ENCODE data around the gene PALM3.

- TF ChIP-seq, protein P1, sequence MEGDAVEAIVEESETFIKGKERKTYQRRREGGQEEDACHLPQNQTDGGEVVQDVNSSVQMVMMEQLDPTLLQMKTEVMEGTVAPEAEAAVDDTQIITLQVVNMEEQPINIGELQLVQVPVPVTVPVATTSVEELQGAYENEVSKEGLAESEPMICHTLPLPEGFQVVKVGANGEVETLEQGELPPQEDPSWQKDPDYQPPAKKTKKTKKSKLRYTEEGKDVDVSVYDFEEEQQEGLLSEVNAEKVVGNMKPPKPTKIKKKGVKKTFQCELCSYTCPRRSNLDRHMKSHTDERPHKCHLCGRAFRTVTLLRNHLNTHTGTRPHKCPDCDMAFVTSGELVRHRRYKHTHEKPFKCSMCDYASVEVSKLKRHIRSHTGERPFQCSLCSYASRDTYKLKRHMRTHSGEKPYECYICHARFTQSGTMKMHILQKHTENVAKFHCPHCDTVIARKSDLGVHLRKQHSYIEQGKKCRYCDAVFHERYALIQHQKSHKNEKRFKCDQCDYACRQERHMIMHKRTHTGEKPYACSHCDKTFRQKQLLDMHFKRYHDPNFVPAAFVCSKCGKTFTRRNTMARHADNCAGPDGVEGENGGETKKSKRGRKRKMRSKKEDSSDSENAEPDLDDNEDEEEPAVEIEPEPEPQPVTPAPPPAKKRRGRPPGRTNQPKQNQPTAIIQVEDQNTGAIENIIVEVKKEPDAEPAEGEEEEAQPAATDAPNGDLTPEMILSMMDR (IDR thresholded peaks at IDR 0.05; ENCODE audit: insufficient read depth, low read length, poor library complexity, severe bottlenecking) = peak; percentile 53
- TF ChIP-seq EZH2phosphoT487 (conservative IDR thresholded peaks at IDR 0.05; ENCODE audit: low read length) = no peak
These were observed 2.8 kb downstream of the PALM3 start for GRCh38 chr19:14059093-14059480.
